Vagina (tissue), 2 donors: ENCODE data around the gene TNS2.

Source experiments
- CTCF ChIP-seq, 3 experiments: fragments of 450-650 bp in 2 of 3; fragments of 200-600 bp in 1 of 3; sonication (generic) in 1 of 3; IDR thresholded peaks; one replicate each; pipeline ENCODE4 v1.5.1; 2017 to 2019; ENCODE audit warnings: antibody characterized with exemption in 3 of 3, mild to moderate bottlenecking in 2 of 3, moderate library complexity in 2 of 3
- POLR2A ChIP-seq, 2 donors: fragments of 450-650 bp; IDR thresholded peaks; one replicate each; pipeline ENCODE4 v1.6.1; 2017; ENCODE audit warnings: antibody characterized with exemption in 2 of 2, mild to moderate bottlenecking in 2 of 2, moderate library complexity in 2 of 2

DNA sequence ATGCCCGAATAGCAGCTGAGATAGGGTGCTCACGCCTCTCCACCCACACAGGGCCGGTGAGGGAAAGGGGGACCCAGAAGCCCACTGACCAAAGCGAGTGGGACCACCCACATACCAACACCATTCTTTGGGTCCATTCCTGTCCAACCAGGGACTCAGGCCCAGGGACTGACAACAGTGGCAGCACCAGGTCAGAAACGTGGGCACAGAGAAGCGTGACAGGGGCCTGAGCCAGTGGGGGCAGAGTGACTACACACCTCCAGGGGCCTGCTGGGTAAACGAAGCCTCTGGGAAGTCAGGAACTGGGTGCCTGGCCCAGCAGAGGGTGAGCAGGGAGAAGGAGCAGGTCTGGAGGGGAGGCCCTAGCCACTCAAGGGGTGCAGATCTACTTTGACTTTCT, 15.6 kb downstream of the TNS2 start:
- TF ChIP-seq CTCF (IDR thresholded peaks at IDR 0.05) (no peak), POLR2A (IDR thresholded peaks at IDR 0.05) (no peak)
